GM18517 (cell line): ENCODE data around the gene NGLY1.

ENCODE experiments used
- ATAC-seq: cut with Tn5 transposase; IDR thresholded peaks from one replicate; pipeline ENCODE4 v1.9.1; 2021; ENCODE audit warnings: mild to moderate bottlenecking, moderate library complexity; ENCODE audit not compliant: unreplicated experiment

Gene NGLY1

GRCh38 chr3:25784971-25785370 is 1.7 kb upstream of the NGLY1 start:
- no peak for ATAC-seq

DNA sequence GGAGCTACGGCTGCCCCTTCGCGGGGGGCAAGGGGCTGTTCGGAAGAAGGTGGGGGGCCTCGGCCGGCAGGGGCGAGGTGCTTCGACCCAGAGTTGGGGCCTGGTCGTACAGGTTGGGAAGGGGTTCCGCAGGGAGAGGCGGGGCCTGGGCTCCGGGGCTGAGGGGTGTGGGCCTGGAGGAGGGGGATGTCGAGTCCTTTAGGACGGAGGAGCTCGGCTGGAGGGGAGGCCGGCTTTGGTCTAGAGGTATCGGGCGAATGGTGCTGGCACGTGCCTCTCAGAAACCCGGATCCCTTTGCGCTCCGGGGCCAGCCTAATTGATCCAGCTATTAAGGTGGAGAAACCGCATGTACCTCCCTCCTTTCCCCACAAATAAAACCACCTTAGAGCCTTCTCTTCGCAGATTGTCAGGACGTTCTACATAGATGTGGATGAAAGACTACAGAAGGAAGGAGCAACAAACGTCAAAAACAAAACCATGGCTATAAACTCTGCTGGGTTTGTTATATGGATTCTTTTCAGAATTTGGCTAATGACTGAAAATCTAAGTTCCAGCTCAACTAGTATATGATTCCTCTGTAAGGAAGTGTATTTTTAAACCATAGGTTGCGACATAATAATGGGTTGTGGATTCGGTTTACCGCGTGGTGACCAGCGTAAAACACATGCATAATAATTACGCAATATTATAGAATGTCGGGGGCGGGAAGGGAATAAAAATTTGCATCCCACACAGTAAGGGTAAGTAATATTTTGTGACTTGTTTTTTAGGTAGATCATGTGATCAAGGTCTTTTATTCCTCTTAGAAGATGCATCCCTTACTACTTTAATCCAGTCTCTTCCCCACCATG is 644 bp upstream of the NGLY1 start:
- peak; percentile 23 for ATAC-seq

DNA sequence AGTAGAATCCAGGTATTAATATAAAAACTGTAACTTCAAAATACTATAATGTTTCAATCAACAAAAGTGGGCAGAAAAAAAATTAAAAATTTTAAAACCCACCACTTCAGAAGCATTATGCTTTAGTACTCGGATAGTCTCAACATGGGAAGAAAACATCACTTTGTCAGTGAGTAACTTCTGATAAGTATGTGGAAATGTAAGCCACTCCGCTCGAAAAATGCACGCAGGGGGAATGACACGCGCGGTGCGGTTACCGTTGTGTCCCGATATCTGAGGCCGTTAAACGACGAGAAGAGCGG is 656 bp downstream of the NGLY1 start:
- ATAC-seq = no peak

- ATAC-seq = peak; percentile 73
Observed at GRCh38 chr3:25781758-25782594, 1.3 kb downstream of the NGLY1 start.

DNA sequence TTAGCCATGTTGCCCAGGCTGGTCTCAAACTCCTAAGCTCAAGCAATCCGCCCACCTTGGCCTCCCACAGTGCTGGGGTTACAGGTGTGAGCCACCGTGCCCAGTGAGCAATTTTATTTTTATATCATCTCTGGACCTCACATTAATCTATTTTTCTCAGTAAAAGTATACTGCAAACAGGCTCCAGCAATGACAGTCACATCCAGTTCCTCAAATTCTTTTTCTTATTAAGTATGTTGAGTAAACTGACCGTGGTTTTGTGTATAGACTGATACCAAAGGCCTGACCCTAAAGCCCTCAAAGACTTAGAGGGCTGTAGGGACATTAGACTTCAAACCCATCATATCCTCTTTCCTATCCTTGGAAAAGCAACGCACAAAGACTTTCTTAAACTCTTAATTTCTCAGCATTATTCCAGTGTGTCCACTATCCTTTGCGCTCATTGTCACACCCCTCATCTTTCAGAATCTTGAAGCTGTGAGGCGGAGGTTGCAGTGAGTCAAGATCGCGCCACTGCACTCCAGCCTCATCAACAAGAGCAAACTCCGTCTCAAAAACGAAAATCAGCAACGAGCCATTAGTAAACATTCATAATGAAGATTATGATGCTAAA is 2.0 kb downstream of the NGLY1 start:
- ATAC-seq = no peak

DNA sequence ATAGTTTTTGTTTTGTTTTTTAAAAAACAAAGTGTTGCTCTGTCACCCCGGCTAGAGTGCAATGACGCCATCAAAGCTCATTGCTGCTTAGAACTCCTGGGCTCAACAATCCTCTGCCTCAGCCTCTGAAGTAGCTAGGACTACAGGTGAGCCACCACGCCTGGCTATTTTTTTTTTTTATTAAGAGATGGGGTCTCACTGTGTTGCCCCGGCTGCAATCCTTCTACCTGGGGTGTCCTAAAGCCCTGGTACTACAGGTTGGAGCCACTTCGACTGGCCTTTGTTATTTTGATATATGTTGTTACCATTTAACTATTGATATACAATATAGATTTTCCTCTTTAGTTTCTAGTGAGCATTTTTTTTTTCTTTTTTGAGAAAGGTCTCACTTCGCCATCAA is 2.6 kb downstream of the NGLY1 start:
- no peak for ATAC-seq

DNA sequence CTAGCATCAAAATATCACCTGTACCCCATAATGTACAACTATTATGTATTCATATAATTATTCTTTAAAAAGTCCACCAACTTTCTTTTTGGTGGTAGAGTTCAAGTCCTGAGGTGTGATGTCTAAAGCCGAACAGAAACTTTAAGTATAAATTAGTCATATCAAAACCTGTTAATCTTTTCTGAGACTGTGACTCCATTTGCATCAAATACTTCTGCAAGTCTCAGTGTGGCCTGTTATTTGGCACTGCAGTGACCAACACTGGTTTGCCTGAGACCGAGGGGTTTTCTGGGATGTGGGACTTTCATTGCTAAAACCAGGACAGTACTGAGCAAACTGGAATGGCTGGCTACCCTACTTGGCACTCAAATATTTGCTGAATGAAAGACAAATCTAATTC is 7.3 kb downstream of the NGLY1 start:
- ATAC-seq = no peak

DNA sequence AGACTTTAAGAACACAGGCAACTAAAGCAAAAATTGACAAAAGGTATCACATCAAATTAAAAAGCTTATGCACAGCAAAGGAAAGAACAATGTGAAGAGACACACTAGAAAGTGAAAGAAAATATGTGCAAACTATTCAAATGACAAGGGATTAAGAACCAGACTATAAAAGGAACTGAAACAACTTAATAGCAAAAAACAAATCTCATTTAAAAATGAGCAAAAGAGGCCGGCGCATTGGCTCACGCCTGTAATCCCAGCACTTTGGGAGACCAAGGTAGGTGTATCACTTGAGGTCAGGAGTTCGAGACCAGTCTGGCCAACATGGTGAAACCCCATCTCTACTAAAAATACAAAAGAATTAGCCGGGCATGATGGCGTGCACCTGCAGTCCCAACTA is 14.4 kb downstream of the NGLY1 start:
- ATAC-seq = peak; percentile 95

DNA sequence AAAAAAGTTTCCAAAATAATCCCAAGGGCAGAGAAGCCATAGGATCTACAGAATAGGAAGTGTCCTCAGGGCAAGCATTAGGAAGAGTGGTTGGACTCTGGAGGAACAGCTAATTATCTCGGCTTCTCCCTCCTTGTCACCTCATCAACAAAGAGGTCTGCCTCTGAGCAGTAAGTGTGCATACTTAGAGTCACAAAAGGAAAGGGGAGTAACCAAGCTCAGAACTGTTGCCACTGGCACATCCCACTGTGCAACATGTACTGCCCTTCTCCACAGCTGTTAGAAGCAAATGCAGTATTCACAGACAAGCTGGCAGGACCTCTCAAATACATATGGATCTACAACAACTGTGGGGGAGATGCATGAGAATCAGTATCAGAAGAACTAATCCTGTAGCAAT is 31.5 kb downstream of the NGLY1 start:
- no peak for ATAC-seq

DNA sequence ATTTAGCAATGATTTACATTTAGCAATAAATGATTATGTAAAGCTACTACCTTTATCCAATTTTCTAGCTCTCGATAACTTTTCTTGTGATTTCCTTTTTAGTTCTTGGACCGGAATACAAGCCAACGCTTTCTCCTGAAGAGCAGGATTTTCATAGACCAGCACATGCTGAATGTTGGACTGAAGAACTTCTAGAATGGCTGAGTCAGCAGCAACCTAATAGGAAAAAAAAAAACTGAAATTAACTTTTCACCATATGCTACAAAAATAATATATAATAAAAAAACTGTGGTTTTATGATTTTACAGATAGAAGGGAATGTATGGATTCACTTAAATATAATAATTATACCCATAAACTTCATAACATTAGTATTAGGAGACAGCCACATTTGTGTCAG is 32.2 kb downstream of the NGLY1 start:
- no peak for ATAC-seq

DNA sequence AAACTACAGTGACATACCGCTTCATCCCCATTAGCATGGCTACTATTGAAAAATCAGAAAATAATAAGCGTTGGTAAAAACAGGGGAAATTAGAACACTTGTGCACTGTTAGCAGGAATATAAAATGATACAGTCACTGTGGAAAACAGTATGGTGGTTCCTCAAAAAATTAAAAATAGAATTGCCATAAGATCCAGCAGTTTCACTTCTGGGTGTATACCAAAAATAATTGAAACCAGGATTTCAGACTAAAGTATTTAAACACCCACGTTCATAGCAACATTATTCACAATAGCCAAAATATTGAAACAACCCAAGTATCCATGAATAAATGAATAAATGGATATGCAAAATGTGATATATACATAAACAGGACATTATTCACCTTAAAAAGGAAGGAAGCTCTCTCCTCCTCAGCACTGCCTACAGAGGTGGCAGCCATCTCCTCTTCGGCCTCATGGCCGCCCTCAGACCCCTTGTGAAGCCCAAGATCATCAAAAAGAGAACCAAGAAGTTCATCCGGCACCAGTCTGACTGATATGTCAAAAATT is 34.1 kb downstream of the NGLY1 start:
- ATAC-seq = no peak

DNA sequence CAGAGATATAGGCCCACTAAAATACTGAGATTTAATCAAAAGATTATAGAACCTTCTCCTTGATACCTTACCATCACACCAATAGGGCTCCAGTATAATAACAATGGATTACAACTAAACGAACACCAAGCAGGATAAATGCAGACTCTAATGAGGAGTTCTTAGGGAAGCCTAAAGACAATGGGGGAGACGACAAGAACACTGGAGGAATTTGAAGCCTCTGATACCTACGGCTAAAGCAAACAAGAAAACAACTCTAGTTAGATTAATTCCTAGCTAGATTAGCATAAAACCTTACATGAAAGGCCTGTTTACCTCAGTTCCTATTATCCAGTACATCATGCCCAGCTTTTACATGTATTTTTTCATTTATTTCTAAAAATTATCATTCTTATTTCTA is 35.1 kb downstream of the NGLY1 start:
- no peak for ATAC-seq

DNA sequence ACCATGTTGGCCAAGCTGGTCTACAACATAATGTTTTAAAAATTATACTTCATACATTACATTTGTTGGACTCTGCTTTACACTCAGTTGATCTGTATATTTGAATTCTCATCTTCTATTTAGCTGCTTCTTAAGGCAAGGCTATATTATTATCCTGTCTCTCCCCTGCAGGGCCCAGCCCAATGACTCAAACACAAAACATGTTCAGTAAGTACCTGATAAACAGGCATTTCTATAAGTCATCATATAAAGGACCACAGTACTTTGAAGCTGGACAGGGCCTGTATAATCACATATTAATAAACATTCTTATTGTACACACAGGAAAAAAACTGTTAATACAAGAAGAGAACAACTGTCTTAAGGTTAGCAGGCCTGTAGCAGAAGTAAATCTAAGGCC is 36.2 kb downstream of the NGLY1 start:
- no peak for ATAC-seq

- ATAC-seq = no peak
Observed at GRCh38 chr3:25744470-25744869, 38.8 kb downstream of the NGLY1 start.

- no peak for ATAC-seq
Observed at GRCh38 chr3:25728101-25728500, 55.1 kb downstream of the NGLY1 start.

- no peak for ATAC-seq
Observed at GRCh38 chr3:25727316-25727715, 55.9 kb downstream of the NGLY1 start.

DNA sequence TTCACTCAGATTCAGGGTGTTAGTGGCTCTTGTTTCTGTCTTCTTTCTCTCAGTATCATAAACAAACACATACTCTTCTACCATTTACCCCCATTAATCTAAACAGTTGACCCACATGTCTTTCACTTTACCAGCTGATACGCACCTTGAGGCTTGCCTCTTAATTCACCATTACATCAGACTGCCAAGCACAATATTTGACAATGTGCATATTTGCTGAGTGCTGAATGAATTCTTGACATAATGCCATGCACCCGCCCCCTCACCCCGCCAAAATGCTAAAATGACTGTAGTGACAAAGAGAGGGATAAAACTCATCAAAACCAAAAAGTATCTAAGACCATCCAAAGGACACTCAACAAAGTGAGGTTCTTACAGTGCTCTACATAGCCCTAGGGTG is 57.4 kb downstream of the NGLY1 start:
- no peak for ATAC-seq

DNA sequence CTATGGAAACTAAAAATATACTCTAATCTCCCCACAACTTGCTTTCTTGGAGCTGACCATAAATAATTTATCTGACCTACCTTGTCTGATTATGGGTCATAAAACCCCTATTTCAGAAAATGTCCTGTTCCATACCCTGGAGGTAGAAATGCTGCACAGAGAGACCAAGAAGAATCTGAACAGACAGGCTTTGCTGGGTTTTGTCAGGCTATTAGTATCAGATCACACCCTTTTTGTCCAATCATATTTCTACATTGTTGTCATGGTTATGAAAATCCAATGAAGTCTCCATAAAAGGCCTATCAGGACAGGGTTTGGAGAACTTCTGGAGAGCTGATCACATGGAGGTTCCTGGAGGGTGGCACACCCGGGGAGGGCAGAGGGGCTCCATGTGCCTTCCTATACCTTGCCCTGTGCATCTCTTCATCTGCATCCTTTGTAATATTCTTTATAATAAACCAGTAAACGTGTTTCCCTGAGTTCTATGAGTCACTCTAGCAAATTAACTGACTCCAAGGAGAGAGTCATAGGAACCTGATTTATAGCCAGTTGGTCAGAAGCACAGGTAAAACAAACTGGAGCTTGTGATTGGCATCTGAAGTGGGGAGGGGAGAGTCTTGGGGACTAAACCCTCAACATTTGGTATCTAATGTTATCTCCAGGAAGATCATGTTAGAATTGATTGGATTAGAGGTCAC is 58.1 kb downstream of the NGLY1 start:
- ATAC-seq = no peak

DNA sequence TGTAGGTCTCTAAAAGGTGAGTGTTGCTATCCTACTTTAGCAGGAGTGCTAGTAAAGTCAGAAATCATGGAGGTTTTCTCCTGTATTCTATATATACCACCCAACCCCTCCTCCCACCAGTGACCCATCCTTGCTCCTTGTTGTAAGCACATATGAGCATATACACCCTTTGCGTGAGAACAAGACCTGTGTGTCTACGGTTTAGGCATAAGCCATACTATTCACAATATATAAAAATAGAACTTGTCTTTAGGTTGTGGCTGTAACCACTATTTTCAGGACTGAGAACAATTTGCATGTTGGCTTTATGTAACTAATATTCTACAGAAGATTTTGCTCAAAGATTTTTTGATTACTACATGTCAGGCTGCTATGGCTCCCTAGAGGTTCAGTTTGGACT is 59.4 kb downstream of the NGLY1 start:
- ATAC-seq = no peak

GRCh38 chr3:25719321-25719720 is 63.9 kb downstream of the NGLY1 start:
- ATAC-seq = no peak

GRCh38 chr3:25713341-25713985 is 69.8 kb downstream of the NGLY1 start:
- ATAC-seq = no peak
